Smooth muscle cell (in vitro differentiated cells): ENCODE results near the gene SPR. TPM values are rescaled to one million over a fixed set of nuclear protein-coding genes. Genes with fewer than 3 reads are reported as not detected.

Source experiments
- DNase-seq: peaks from one replicate; lab custom pipeline; 2025; ENCODE audit not compliant: unreplicated experiment; lab: John Stamatoyannopoulos, UW
- H2AFZ ChIP-seq: fragments of 200-600 bp; sonication (generic); 2 replicates; pipeline ENCODE4 v1.6.0; 2016; ENCODE audit warnings: antibody characterized with exemption, low read depth, mild to moderate bottlenecking
- H3F3A ChIP-seq: fragments of 200-600 bp; sonication (generic); 2 replicates; pipeline ENCODE4 v1.6.0; 2017; ENCODE audit warnings: antibody characterized with exemption, low read depth
- H3K27ac ChIP-seq: fragments of 200-600 bp; sonication (generic); 2 replicates; pipeline ENCODE4 v1.5.1; 2016; ENCODE audit warnings: low read depth, mild to moderate bottlenecking
- H3K27me3 ChIP-seq: fragments of 200-600 bp; sonication (generic); 2 replicates; pipeline ENCODE4 v1.6.1; 2016; ENCODE audit warnings: low read depth, mild to moderate bottlenecking
- H3K36me3 ChIP-seq: fragments of 200-600 bp; sonication (generic); 2 replicates; pipeline ENCODE4 v1.5.1; 2016; ENCODE audit warnings: low read depth
- H3K4me1 ChIP-seq: fragments of 200-600 bp; sonication (generic); 2 replicates; pipeline ENCODE4 v1.5.1; 2016; ENCODE audit warnings: low read depth
- H3K4me2 ChIP-seq: fragments of 200-600 bp; sonication (generic); 2 replicates; pipeline ENCODE4 v1.6.0; 2016; ENCODE audit warnings: mild to moderate bottlenecking
- H3K4me3 ChIP-seq: fragments of 200-600 bp; sonication (generic); 2 replicates; pipeline ENCODE4 v1.5.1; 2016; ENCODE audit warnings: mild to moderate bottlenecking
- H3K79me2 ChIP-seq: fragments of 200-600 bp; sonication (generic); 2 replicates; pipeline ENCODE4 v1.6.0; 2016; ENCODE audit warnings: low read depth, mild to moderate bottlenecking
- H3K9ac ChIP-seq: fragments of 200-600 bp; sonication (generic); 2 replicates; pipeline ENCODE4 v1.6.0; 2016; ENCODE audit warnings: low read depth
- H3K9me3 ChIP-seq: fragments of 200-600 bp; sonication (generic); replicated peaks from 2 replicates; pipeline ENCODE4 v1.5.1; 2016; ENCODE audit warnings: low read depth
- H4K20me1 ChIP-seq: fragments of 200-600 bp; sonication (generic); 2 replicates; pipeline ENCODE4 v1.6.0; 2016; ENCODE audit warnings: low read depth
- WGBS: methylation state at CpG from one replicate; pipeline ENCODE4 v1.1.7; 2016; ENCODE audit warnings: low lambda C conversion rate; 5-methylcytosine and 5-hydroxymethylcytosine counted together
- polyA plus RNA-seq: library from polyadenylated mRNA; unstranded; fragments of >200 nt; fragmentation: Nextera tagmentation; extraction: Ambion mirVana; gene quantifications from 2 replicates; pipeline ENCODE4 v1.2.1, GENCODE V29; 2016
- total RNA-seq: library from RNA; depleted of rRNA; stranded (reverse); fragments of >200 nt; gene quantifications from 2 replicates; pipeline ENCODE4 v1.2.3, GENCODE V29; 2014
- TF ChIP-seq, protein P1 (sequence below): fragments of 200-600 bp; sonication (generic); IDR thresholded peaks from 2 replicates; pipeline ENCODE4 v1.5.1; 2017; ENCODE audit warnings: borderline replicate concordance, mild to moderate bottlenecking, antibody characterized with exemption; ENCODE audit not compliant: insufficient read depth, poor library complexity, severe bottlenecking

Gene SPR
- total and polyA plus RNA-seq, 2 experiments from 2014 or later: 4.1 to 13.2 TPM

DNA sequence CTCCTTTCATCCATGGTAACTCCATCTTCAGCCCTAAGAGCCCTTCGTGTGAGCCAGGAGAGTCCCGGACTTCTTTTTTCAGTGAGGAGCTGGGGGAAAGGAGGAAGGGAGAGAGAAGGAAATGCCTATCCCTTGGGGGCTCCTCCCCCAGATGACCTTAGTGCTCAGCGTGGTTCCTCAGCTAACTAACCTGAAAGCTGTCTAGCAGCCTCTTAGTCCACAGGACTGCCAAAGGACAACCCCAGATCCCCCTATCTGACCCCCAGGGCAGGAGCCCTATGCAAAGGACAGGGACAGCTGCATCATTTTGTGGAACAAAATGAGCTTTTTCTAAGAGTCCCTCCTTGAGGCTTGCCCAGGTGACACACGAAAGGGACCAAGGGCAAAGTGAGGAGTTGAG, 7.9 kb downstream of the SPR start:
- Histone ChIP-seq H4K20me1 (no peaks in the 10 kb centered on the region), H3K36me3 (no peaks in the 10 kb centered on the region), H3K27ac (no peak overlapping the region), H3K9me3 (no peaks in the 10 kb centered on the region), H3K27me3 (peaks cover 33% of the 10 kb centered on the region), H2AFZ (no peak overlapping the region), H3K4me3 (no peak overlapping the region), H3K4me1 (peaks cover 5% of the 10 kb centered on the region), H3K4me2 (no peak overlapping the region), H3K9ac (no peak overlapping the region), H3K79me2 (no peaks in the 10 kb centered on the region), H3F3A (no peaks in the 10 kb centered on the region)
- TF ChIP-seq, protein P1, sequence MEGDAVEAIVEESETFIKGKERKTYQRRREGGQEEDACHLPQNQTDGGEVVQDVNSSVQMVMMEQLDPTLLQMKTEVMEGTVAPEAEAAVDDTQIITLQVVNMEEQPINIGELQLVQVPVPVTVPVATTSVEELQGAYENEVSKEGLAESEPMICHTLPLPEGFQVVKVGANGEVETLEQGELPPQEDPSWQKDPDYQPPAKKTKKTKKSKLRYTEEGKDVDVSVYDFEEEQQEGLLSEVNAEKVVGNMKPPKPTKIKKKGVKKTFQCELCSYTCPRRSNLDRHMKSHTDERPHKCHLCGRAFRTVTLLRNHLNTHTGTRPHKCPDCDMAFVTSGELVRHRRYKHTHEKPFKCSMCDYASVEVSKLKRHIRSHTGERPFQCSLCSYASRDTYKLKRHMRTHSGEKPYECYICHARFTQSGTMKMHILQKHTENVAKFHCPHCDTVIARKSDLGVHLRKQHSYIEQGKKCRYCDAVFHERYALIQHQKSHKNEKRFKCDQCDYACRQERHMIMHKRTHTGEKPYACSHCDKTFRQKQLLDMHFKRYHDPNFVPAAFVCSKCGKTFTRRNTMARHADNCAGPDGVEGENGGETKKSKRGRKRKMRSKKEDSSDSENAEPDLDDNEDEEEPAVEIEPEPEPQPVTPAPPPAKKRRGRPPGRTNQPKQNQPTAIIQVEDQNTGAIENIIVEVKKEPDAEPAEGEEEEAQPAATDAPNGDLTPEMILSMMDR: no peak
- WGBS: 37% methylated on average over 4 of the region's 4 CpGs
- DNase-seq: no peak

DNA sequence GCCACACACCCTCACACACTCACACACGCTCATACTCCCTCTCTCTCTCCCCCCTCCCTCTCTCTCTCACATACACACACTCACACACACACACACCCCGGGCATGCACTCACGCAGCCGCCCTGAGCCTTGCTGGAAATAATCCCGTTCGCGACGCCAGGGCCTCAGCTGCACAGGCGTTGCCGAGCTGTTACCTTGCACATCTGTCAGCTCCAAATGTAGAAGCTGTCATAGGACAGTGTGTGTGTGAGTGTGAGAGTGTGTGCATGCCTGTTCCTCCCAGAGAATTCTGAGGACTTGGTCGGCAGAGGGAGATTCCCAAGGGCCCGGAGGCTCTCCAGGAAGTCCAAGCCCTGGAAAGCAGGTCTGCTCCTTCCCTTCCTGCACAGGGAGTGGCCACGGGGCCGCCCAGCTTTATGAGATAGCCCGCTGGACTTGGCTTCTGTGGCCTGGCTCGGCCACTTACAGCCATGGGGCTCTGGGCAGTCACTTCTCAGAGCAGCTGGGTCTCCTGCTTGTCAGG, 8.6 kb downstream of the SPR start:
- H3K79me2 ChIP-seq: no peaks in the 10 kb centered on the region
- H3K9me3 ChIP-seq: no peaks in the 10 kb centered on the region
- no peak overlapping the region for H3K9ac ChIP-seq
- H3K27ac ChIP-seq: no peak overlapping the region
- no peaks in the 10 kb centered on the region for H3K36me3 ChIP-seq
- H3K4me2 ChIP-seq: no peak overlapping the region
- H2AFZ ChIP-seq: no peak overlapping the region
- H3K4me1 ChIP-seq: peaks cover 5% of the 10 kb centered on the region
- H4K20me1 ChIP-seq: no peaks in the 10 kb centered on the region
- 58% methylated on average over 15 of the region's 16 CpGs for WGBS
- no peak for DNase-seq
- peaks cover 38% of the 10 kb centered on the region for H3K27me3 ChIP-seq
- TF ChIP-seq, protein P1: no peak
- no peaks in the 10 kb centered on the region for H3F3A ChIP-seq
- H3K4me3 ChIP-seq: no peak overlapping the region

DNA sequence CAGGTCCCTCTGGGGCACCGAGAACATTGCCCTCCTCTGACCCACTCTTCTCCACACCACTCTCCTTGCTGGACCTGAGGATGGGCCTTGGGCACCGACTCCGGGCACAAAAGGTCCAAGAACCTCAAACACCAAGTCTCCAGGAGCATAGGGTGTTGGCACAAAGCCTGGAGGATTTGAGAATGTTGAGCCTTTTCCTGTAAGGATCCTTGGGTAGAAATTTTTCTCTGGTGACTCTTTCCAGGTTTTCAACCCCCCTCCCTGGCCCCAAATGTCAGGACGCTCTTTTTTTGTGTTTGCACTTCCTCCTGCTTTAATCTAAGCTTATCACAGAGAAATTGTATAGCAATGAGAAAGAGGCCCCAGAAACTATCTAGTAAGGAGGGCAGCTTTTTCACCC, 9.2 kb downstream of the SPR start:
- Histone ChIP-seq H3K27me3 (peaks cover 41% of the 10 kb centered on the region), H3F3A (no peaks in the 10 kb centered on the region), H3K36me3 (no peaks in the 10 kb centered on the region), H3K4me2 (no peak overlapping the region), H3K4me3 (no peak overlapping the region), H3K9ac (no peak overlapping the region), H2AFZ (no peak overlapping the region), H3K79me2 (no peaks in the 10 kb centered on the region), H3K4me1 (peaks cover 5% of the 10 kb centered on the region), H3K27ac (no peak overlapping the region), H3K9me3 (no peaks in the 10 kb centered on the region), H4K20me1 (no peaks in the 10 kb centered on the region)
- TF ChIP-seq, protein P1: no peak
- no peak for DNase-seq
- WGBS: 84% methylated on average over 4 of the region's 4 CpGs
